GM12875 (cell line): ENCODE data around the gene TTC27.

Experiments used
- H3K4me3 ChIP-seq: one replicate; pipeline ENCODE4 v1.5.1; 2011; ENCODE audit warnings: low read depth, low read length, control low read depth
- CTCF ChIP-seq: IDR thresholded peaks from 2 replicates; pipeline ENCODE4 v1.5.1; 2011; ENCODE audit warnings: low read depth, mild to moderate bottlenecking, control low read depth, inconsistent platforms, low read length, moderate library complexity, borderline replicate concordance; ENCODE audit not compliant: insufficient read depth

The TTC27 gene

GRCh38 chr2:32801741-32802140 is 173.9 kb downstream of the TTC27 start:
- H3K4me3 ChIP-seq, result no peak overlapping the region
- no peak for TF ChIP-seq CTCF

DNA sequence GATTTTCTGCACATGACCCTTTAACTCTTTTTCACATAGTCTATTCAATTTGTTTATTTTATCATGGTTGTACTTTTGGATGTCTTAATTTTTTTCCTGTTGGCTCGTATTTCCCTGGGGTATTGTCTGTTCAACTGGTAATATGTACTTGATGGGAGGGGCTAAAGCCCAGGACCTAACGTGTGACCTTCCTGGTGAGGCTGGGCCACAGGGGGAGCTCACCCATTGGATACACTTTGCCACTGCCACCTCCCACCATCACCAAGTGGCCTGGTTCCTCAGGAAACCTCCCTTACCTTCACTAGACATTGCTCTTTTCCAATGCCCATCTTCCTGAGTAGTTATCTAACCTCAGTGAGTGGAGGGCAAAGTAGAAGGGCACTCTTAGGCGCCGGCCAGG is 175.0 kb downstream of the TTC27 start:
- TF ChIP-seq CTCF, result no peak
- H3K4me3 ChIP-seq, result no peak overlapping the region

DNA sequence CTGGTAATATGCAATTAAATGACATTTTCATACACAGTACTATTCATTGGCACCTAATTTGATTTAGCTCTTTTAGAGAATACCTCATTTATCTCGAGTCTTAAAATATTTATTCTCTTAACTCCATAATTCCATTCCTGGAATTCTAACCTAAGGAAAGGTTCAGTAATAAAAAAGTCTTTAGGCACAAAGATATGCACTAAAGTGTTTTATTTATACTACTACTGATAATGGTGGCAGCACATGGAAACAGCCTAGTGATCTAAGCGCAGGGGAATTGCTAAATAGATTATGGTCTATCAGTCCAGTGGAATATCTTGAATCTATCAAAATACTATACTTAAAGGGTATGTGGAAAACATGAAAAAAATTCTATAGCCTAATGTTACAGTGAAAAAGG is 176.4 kb downstream of the TTC27 start:
- TF ChIP-seq CTCF, result no peak
- no peak overlapping the region for H3K4me3 ChIP-seq

- no peak overlapping the region for H3K4me3 ChIP-seq
- TF ChIP-seq CTCF, result no peak
Measured at GRCh38 chr2:32805104-32806095, 177.6 kb downstream of the TTC27 start.

- H3K4me3 ChIP-seq, result no peak overlapping the region
- TF ChIP-seq CTCF, result no peak
Measured at GRCh38 chr2:32806857-32807256, 179.0 kb downstream of the TTC27 start.

DNA sequence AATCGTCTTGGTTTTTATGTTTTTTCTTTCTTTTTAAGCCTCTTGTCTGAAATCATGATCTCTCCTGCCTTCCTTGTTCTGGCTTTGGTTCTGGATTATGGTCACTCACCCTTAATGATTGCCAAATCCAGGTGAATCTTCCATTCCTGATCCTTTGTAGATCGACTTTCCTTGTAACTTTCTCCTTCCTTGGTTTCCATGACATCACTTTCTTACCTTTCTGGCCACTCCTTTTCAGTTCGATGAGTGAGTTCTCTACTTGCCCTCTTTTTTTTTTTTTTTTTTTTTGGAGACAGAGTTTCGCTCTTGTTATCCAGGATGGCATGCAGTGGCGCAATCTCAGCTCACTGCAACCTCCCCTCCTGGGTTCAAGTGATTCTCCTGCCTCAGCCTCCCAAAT is 179.8 kb downstream of the TTC27 start:
- no peak for TF ChIP-seq CTCF
- no peak overlapping the region for H3K4me3 ChIP-seq
